Osteoblast (primary cell): Measurements from ENCODE around the gene GALT. TPM values are rescaled to one million over a fixed set of nuclear protein-coding genes. Genes with fewer than 3 reads are reported as not detected.
A peak's percentile ranks its signal among the peaks of the same experiment; 100 is the strongest.
"Not testable (repeated sequence)": the region's sequence is repeated elsewhere in the genome, so short reads cannot be mapped to it uniquely, and the experiment has no call there.

ENCODE experiments used
- DNase-seq: peaks from one replicate; pipeline ENCODE4 v3.0.0; 2011; ENCODE audit warnings: low spot score, mixed read lengths; ENCODE audit not compliant: insufficient read length; ENCODE audit errors: missing footprints
- H2AFZ ChIP-seq: 2 replicates; pipeline ENCODE4 v1.6.0; 2011; ENCODE audit warnings: mild to moderate bottlenecking, low read length
- H3K27ac ChIP-seq: 2 replicates; pipeline ENCODE4 v1.5.1; 2011; ENCODE audit warnings: mild to moderate bottlenecking, low read depth, low read length, moderate library complexity
- H3K27me3 ChIP-seq: 2 replicates; pipeline ENCODE4 v1.6.0; 2012; ENCODE audit warnings: mild to moderate bottlenecking, control low read depth, inconsistent platforms, low read length, moderate library complexity; ENCODE audit not compliant: insufficient read depth
- H3K36me3 ChIP-seq: 2 replicates; pipeline ENCODE4 v1.5.1; 2011; ENCODE audit warnings: mild to moderate bottlenecking, low read length, control low read depth, moderate library complexity; ENCODE audit not compliant: insufficient read depth
- H3K4me1 ChIP-seq: 2 replicates; pipeline ENCODE4 v1.5.1; 2011; ENCODE audit warnings: mild to moderate bottlenecking, low read length, control low read depth, moderate library complexity; ENCODE audit not compliant: insufficient read depth
- H3K4me2 ChIP-seq: 2 replicates; pipeline ENCODE4 v1.6.0; 2011; ENCODE audit warnings: mild to moderate bottlenecking, low read length; ENCODE audit not compliant: insufficient read depth
- H3K4me3 ChIP-seq: fragments of 200-600 bp; sonication (generic); 3 replicates; pipeline ENCODE4 v1.5.1; 2012; ENCODE audit warnings: mild to moderate bottlenecking, low read length, inconsistent platforms; ENCODE audit not compliant: insufficient read depth
- H3K79me2 ChIP-seq: 2 replicates; pipeline ENCODE4 v1.6.0; 2012; ENCODE audit warnings: mild to moderate bottlenecking, low read length, control low read depth, inconsistent platforms; ENCODE audit not compliant: insufficient read depth
- H3K9me3 ChIP-seq: 2 replicates; pipeline ENCODE4 v1.5.1; 2011; ENCODE audit warnings: low read depth, low read length, control low read depth
- H4K20me1 ChIP-seq: 2 replicates; pipeline ENCODE4 v1.6.0; 2012; ENCODE audit warnings: mild to moderate bottlenecking, low read length, control low read depth; ENCODE audit not compliant: insufficient read depth
- CTCF ChIP-seq: IDR thresholded peaks from 2 replicates; pipeline ENCODE4 v1.5.1; 2011; ENCODE audit warnings: mild to moderate bottlenecking, low read depth, low read length, moderate library complexity; ENCODE audit errors: extremely low read depth
- total RNA-seq: library from RNA; depleted of rRNA; stranded (reverse); fragments of >200 nt; gene quantifications from 2 replicates; pipeline ENCODE4 v1.2.3, GENCODE V29; 2012

Gene GALT
- total RNA-seq, 1 donor: 32.6 TPM

- no peak for DNase-seq
- Histone ChIP-seq H3K79me2 (peaks cover 23% of the 10 kb centered on the region), H3K27ac (peak overlapping the region; percentile 64), H4K20me1 (peaks cover 18% of the 10 kb centered on the region), H3K27me3 (no peaks in the 10 kb centered on the region), H2AFZ (peak overlapping the region; percentile 95), H3K4me1 (peaks cover 21% of the 10 kb centered on the region), H3K36me3 (peaks cover 8% of the 10 kb centered on the region), H3K9me3 (no peaks in the 10 kb centered on the region), H3K4me3 (peak overlapping the region; percentile 89), H3K4me2 (peak overlapping the region; percentile 87)
- TF ChIP-seq CTCF: no peak
Observed at GRCh38 chr9:34638138-34638445, 8.4 kb upstream of the GALT start.

GRCh38 chr9:34639322-34639721 lies 7.2 kb upstream of the GALT start:
- H3K27me3 ChIP-seq, H3K4me2 ChIP-seq, DNase-seq, H3K4me3 ChIP-seq, H2AFZ ChIP-seq, H3K27ac ChIP-seq, H3K36me3 ChIP-seq, H3K9me3 ChIP-seq: not testable (repeated sequence)
- H3K79me2 ChIP-seq: peaks cover 23% of the 10 kb centered on the region
- peaks cover 21% of the 10 kb centered on the region for H3K4me1 ChIP-seq
- H4K20me1 ChIP-seq: peaks cover 12% of the 10 kb centered on the region

- H3K4me1 ChIP-seq: peaks cover 21% of the 10 kb centered on the region
- no peak overlapping the region for H3K4me3 ChIP-seq
- H3K27me3 ChIP-seq: no peaks in the 10 kb centered on the region
- no peak for DNase-seq
- H2AFZ ChIP-seq: no peak overlapping the region
- no peak overlapping the region for H3K27ac ChIP-seq
- no peak overlapping the region for H3K4me2 ChIP-seq
- TF ChIP-seq CTCF: no peak
- H3K79me2 ChIP-seq: peaks cover 8% of the 10 kb centered on the region
- no peaks in the 10 kb centered on the region for H3K9me3 ChIP-seq
- peaks cover 4% of the 10 kb centered on the region for H4K20me1 ChIP-seq
- H3K36me3 ChIP-seq: no peaks in the 10 kb centered on the region
Observed at GRCh38 chr9:34642679-34643078, 3.8 kb upstream of the GALT start.

GRCh38 chr9:34644766-34645314 lies 1.6 kb upstream of the GALT start:
- Histone ChIP-seq H3K79me2 (peaks cover 19% of the 10 kb centered on the region), H3K27ac (no peak overlapping the region), H3K36me3 (peaks cover 20% of the 10 kb centered on the region), H2AFZ (no peak overlapping the region), H3K4me2 (no peak overlapping the region), H3K27me3 (no peaks in the 10 kb centered on the region), H3K9me3 (no peaks in the 10 kb centered on the region), H3K4me3 (no peak overlapping the region), H3K4me1 (peaks cover 15% of the 10 kb centered on the region), H4K20me1 (peaks cover 12% of the 10 kb centered on the region)
- TF ChIP-seq CTCF: no peak
- no peak for DNase-seq
